Measurements from ENCODE around the gene CDK13.
A peak's percentile ranks its signal among the peaks of the same experiment; 100 is the strongest.
"Not testable (repeated sequence)": the region's sequence is repeated elsewhere in the genome, so short reads cannot be mapped to it uniquely, and the experiment has no call there.

The CDK13 gene

DNA sequence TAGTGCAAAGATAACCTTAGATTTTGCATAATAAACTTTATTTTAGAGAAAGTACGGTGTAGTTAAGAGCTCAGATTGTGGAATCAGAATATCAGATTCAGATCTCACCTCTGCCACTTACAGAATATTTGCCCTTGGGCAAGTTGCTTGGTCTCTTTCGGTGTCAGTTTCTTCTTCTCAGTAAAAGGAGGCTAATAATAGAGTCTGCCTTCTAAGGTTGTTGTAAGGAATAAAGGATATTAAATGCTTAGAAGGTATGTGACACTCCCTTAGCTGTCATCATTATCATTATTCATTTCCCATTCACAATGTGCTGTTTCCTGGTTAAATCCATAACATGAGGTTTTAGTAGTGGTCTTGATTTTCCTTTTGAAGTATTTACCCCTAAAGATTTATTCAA lies 142.1 kb downstream of the CDK13 start:
- peaks cover 81% of the 10 kb centered on the region for H3K36me3 Mint-ChIP-seq (ENCODE audit: low read depth)
- no peak overlapping the region for H3K4me3 Mint-ChIP-seq
- H3K9me3 Mint-ChIP-seq, result no peaks in the 10 kb centered on the region
- no peak for DNase-seq
- no peak overlapping the region for H3K27ac Mint-ChIP-seq
- peaks cover 17% of the 10 kb centered on the region for H3K4me1 Mint-ChIP-seq (ENCODE audit: low read depth)
- H3K27me3 Mint-ChIP-seq, result no peaks in the 10 kb centered on the region

DNA sequence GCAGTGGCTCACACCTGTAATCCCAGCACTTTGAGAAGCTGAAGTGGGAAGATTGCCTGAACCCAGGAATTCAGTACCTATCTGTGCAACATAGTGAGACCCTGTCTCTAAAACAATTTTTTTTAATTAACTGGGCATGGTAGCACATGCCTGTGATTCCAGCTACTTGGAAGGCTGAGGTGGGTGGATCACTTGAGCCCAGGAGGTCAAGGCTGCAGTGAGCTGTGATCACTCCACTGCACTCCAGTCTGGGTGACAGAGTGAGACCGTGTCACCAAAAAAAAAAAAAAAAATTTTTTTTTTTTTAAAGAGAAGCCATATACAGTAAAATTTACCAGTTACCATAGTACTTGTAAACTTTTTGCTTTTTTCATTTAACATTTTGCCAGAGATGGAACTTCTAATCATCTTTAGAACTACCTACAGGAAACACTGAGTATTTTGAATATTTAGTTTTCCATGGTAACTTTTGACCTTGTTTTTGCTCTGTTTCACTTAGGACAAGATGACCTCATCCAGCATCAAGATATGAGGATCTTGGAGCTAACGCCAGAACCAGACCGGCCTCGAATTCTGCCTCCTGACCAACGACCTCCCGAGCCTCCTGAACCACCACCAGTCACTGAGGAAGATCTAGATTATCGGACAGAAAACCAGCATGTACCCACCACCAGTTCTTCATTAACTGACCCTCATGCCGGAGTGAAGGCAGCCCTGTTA lies 143.7 kb downstream of the CDK13 start:
- peaks cover 19% of the 10 kb centered on the region for H3K4me1 Mint-ChIP-seq (ENCODE audit: low read depth)
- H3K27ac Mint-ChIP-seq, result peak overlapping the region; percentile 35
- no peaks in the 10 kb centered on the region for H3K9me3 Mint-ChIP-seq
- H3K36me3 Mint-ChIP-seq (ENCODE audit: low read depth), result peaks cover 78% of the 10 kb centered on the region
- no peak overlapping the region for H3K4me3 Mint-ChIP-seq
- no peak for DNase-seq
- H3K27me3 Mint-ChIP-seq, result no peaks in the 10 kb centered on the region

DNA sequence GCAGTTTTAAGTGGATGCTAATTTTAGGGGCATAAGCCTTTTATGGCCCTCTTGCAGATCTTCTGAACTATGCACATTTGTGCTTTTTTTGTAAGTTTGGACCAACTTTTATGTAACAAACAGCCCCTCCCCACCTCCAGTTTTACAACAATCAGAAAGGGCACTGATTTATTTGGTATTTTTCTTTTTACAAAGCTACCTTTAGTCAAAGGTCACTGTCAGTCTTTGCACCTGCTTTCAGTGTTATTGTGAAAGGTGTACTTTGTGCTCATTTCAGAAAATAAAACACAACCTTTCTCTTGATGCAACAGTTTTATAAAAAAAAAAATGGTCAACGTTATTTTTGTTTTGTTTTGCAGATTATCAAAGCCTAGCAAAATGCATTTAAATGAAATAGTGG lies 145.2 kb downstream of the CDK13 start:
- H3K36me3 Mint-ChIP-seq (ENCODE audit: low read depth), result peaks cover 72% of the 10 kb centered on the region
- H3K4me1 Mint-ChIP-seq (ENCODE audit: low read depth), result peaks cover 12% of the 10 kb centered on the region
- H3K4me3 Mint-ChIP-seq, result no peak overlapping the region
- no peaks in the 10 kb centered on the region for H3K9me3 Mint-ChIP-seq
- no peak overlapping the region for H3K27ac Mint-ChIP-seq
- H3K27me3 Mint-ChIP-seq, result no peaks in the 10 kb centered on the region
- DNase-seq, result no peak

DNA sequence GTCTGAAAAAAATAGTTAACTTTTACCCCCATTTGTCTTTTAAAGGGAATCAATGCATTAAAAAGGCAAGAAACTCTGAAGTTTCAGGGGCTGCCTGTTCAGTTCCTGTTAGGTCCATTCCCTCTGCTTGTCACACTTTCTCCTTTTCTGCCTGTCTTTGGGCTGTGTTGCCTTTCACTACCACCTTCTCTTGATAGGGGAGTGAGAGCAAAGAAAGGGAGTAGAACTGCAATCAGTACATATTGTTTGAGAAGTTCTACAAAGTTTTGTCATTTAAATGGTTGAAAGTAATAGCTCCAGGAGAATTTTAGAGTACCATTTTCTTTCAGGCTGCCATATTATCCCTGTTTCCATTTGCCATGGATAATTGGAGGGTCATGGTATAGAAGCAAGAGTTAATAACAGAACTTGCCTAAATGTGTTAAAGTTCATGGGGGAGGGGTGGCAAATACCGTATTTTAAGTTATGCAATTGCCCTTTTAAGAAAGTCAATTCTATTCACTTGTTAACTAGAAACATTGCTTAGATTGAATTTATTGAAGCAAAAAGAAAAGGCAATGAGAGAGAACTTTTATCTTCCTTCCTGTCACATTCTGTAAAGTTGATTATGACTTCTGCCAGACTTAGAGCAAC lies 145.8 kb downstream of the CDK13 start:
- H3K4me3 Mint-ChIP-seq, result no peak overlapping the region
- peaks cover 12% of the 10 kb centered on the region for H3K4me1 Mint-ChIP-seq (ENCODE audit: low read depth)
- peaks cover 69% of the 10 kb centered on the region for H3K36me3 Mint-ChIP-seq (ENCODE audit: low read depth)
- no peaks in the 10 kb centered on the region for H3K27me3 Mint-ChIP-seq
- peak overlapping the region; percentile 69 for H3K27ac Mint-ChIP-seq
- DNase-seq, result no peak
- H3K9me3 Mint-ChIP-seq, result no peaks in the 10 kb centered on the region

DNA sequence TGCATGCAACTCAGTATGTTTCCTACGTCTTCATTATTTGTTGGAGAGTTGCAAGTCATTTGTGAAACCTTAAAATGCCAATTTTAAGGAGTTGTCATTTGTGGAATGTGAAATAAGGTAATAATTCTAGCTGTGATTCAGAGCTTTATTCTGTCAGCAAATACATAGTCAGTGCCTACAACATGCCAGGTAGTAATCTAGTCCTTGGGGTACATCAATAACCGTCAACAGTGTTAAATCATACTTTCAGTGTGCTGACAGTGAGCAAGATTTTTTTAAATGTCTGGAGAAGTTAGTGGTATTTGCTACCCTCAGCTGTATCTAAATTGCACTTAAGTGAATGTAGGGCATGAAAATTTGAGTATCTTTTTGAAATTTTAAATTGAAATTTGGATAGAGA lies 147.7 kb downstream of the CDK13 start:
- Mint-ChIP-seq H3K9me3 (no peaks in the 10 kb centered on the region), H3K4me3 (no peak overlapping the region), H3K27me3 (no peaks in the 10 kb centered on the region), H3K4me1 (ENCODE audit: low read depth) (peaks cover 12% of the 10 kb centered on the region), H3K36me3 (ENCODE audit: low read depth) (peaks cover 52% of the 10 kb centered on the region), H3K27ac (no peak overlapping the region)
- no peak for DNase-seq

DNA sequence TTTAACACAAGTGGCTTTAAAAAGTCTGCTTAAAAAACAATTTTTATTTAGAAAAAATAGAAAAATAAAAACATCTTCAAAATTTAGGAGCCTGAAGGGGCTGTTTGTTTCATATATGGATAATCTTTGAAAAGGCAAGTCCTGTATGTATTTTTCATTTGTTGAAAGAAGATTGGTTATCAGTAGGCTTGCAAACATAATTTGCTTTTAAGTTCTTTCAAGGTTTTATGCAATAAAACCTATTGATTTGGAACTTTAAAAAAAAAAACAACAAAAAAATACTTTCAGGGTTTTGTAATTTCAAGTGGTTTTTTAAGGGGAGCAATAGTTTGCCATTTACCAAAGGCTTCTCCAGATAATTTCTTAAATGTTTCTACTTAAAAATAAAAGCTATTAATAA lies 148.8 kb downstream of the CDK13 start:
- H3K4me3 Mint-ChIP-seq, result no peak overlapping the region
- peaks cover 46% of the 10 kb centered on the region for H3K36me3 Mint-ChIP-seq (ENCODE audit: low read depth)
- no peaks in the 10 kb centered on the region for H3K27me3 Mint-ChIP-seq
- no peaks in the 10 kb centered on the region for H3K9me3 Mint-ChIP-seq
- H3K4me1 Mint-ChIP-seq (ENCODE audit: low read depth), result peaks cover 12% of the 10 kb centered on the region
- H3K27ac Mint-ChIP-seq, result no peak overlapping the region
- DNase-seq, result no peak

DNA sequence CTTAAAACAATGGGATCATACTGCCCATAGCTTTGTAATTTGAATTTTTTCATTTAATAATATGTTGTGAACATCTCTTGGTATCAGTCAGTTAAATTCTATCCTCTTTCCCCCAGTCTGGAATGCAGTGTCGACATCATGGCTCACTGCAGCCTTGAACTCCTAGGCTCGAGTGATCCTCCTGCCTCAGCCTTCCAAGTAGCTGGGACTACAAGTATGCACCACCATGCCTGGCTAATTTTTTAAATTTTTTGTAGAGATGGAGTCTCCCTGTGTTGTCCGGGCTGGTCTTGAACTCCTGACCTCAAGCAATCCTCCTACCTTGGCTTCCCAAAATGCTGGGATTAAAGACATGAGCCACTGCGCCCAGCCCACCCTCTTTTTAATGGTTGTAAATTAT lies 149.8 kb downstream of the CDK13 start:
- no peaks in the 10 kb centered on the region for H3K27me3 Mint-ChIP-seq
- DNase-seq, result no peak
- H3K36me3 Mint-ChIP-seq (ENCODE audit: low read depth), result peaks cover 36% of the 10 kb centered on the region
- H3K4me1 Mint-ChIP-seq (ENCODE audit: low read depth), result peaks cover 9% of the 10 kb centered on the region
- H3K9me3 Mint-ChIP-seq, result no peaks in the 10 kb centered on the region
- no peak overlapping the region for H3K27ac Mint-ChIP-seq
- no peak overlapping the region for H3K4me3 Mint-ChIP-seq

DNA sequence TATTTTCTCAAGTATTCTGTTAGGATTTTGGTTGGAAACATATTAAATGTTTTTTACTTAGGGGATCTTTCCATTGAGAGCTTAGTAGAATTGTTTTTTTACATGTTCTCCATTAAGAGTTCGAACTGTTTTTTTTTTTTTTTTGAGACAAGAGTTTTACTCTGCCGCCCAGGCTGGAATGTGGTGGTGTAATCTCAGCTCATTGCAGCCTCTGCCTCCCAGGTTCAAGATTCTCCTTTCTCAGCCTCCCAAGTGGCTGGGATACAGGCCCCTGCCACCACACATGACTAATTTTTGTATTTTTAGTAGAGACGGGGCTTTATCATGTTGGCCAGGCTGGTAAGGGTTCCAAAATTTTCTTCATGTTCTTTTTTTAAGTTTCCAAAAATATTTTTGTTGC lies 151.1 kb downstream of the CDK13 start:
- no peak for DNase-seq
- no peak overlapping the region for H3K4me3 Mint-ChIP-seq
- peaks cover 25% of the 10 kb centered on the region for H3K36me3 Mint-ChIP-seq (ENCODE audit: low read depth)
- no peaks in the 10 kb centered on the region for H3K9me3 Mint-ChIP-seq
- H3K4me1 Mint-ChIP-seq (ENCODE audit: low read depth), result peaks cover 3% of the 10 kb centered on the region
- no peaks in the 10 kb centered on the region for H3K27me3 Mint-ChIP-seq
- H3K27ac Mint-ChIP-seq, result no peak overlapping the region

DNA sequence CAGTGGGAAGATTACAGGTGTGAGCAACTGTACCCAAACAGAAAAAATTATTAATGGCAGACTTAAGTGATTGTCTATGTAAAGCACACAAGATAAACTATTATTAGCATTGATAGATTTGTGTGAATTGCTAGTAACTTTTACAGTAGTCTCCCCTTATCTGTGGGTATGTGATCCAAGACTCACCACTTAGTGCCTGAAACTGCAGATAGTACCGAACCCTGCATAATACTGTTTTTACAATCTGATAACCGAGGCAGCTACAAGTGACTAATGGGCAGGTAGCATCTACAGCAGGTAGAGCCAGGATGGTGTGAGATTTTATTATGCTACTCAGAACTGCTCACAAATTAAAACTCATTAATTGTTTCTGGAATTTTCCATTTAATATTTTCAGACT lies 152.8 kb downstream of the CDK13 start:
- no peaks in the 10 kb centered on the region for H3K9me3 Mint-ChIP-seq
- no peak overlapping the region for H3K27ac Mint-ChIP-seq
- H3K4me1 Mint-ChIP-seq (ENCODE audit: low read depth), result no peaks in the 10 kb centered on the region
- peaks cover 19% of the 10 kb centered on the region for H3K36me3 Mint-ChIP-seq (ENCODE audit: low read depth)
- H3K4me3 Mint-ChIP-seq, result no peak overlapping the region
- DNase-seq, result no peak
- no peaks in the 10 kb centered on the region for H3K27me3 Mint-ChIP-seq

DNA sequence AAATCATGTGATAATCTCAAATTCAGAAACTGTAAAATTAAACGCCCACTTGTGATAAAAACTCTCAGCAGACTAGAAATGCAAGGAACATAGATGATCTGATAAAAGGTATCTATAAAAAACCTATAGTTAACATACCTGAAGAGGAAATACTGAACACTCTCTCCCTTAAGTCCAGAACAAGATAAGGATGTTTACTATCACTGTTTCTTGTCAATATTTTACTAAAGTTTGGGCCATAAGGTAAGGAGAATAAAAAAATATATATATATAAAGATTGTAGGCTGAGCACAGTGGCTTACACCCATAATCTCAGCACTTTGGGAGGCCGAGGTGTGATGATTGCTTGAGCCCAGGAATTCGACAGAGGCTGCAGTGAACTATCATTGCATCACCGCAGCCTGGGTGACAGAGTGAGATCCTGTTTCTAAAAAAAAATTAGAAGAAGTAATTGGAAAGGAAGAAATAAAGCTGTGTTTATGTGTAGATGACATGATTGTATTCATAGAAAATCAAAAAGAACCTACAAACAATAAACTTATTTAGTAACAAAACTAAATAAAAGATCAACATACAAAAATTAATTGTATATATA lies 155.9 kb downstream of the CDK13 start:
- Mint-ChIP-seq H3K27ac (no peak overlapping the region), H3K27me3 (no peaks in the 10 kb centered on the region), H3K9me3 (no peaks in the 10 kb centered on the region), H3K36me3 (ENCODE audit: low read depth) (peaks cover 10% of the 10 kb centered on the region), H3K4me3 (no peak overlapping the region), H3K4me1 (ENCODE audit: low read depth) (no peaks in the 10 kb centered on the region)
- no peak for DNase-seq

DNA sequence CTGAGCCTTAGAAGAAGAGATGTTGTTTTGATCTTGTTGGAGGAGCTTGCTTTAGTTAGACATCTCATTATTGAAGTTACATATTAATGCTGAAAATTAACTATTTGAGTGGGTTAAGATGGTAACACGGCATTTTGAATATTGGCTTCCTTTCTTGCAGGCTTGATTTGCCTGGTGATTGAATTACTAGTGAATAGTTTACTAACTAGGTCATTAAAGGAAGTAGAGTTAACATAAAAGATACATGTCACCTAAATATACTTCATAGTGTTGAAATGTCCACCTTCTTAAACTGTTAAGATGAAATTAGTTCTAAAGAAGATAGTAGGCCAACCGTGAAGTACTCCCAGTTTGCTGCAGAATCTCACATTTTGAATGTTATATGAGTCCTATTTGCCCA lies 165.9 kb downstream of the CDK13 start:
- Mint-ChIP-seq H3K4me1 (ENCODE audit: low read depth) (no peaks in the 10 kb centered on the region), H3K27me3 (no peaks in the 10 kb centered on the region), H3K9me3 (no peaks in the 10 kb centered on the region), H3K4me3 (no peak overlapping the region), H3K36me3 (ENCODE audit: low read depth) (peaks cover 6% of the 10 kb centered on the region), H3K27ac (no peak overlapping the region)
- DNase-seq, result no peak

DNA sequence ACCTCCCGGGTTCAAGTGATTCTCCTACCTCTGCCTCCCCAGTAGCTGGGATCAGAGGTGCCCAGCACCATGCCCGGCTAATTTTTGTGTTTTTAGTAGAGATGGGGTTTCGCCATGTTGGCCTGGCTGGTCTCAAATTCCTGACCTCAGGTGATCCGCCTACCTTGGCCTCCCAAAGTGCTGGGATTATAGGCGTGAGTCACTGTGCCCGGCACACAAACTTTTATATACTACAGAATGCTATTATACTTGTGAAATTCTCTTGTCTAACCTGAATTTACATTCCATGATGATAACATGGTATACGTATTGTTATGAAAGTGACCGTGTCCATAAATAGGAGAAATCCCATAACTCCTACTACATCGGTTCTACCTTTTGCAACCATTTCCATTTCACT lies 167.1 kb downstream of the CDK13 start:
- H3K27me3 Mint-ChIP-seq; H3K36me3 Mint-ChIP-seq (ENCODE audit: low read depth); H3K4me1 Mint-ChIP-seq (ENCODE audit: low read depth); H3K4me3 Mint-ChIP-seq; H3K9me3 Mint-ChIP-seq; DNase-seq; H3K27ac Mint-ChIP-seq: not testable (repeated sequence)

DNA sequence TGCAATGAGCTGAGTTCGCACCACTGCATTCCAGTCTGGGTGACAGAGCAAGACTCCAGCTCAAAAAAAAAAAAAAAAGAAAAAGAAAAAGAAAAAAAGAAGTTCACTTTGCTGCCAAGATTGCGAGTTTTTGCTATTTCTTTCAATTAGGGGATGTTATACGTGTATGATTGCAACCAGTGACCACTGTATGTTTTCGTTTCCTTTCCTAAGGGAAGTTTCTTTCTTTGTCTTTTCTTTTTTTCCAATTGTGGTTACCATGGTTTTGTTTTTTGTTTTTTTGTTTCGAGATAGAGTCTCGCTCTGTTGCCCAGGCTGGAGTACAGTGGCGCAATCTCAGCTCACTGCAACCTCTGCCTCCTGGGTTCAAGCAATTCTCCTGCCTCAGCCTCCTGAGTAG lies 168.1 kb downstream of the CDK13 start:
- not testable (repeated sequence) for DNase-seq; H3K36me3 Mint-ChIP-seq (ENCODE audit: low read depth); H3K4me1 Mint-ChIP-seq (ENCODE audit: low read depth); H3K4me3 Mint-ChIP-seq; H3K9me3 Mint-ChIP-seq; H3K27ac Mint-ChIP-seq; H3K27me3 Mint-ChIP-seq

DNA sequence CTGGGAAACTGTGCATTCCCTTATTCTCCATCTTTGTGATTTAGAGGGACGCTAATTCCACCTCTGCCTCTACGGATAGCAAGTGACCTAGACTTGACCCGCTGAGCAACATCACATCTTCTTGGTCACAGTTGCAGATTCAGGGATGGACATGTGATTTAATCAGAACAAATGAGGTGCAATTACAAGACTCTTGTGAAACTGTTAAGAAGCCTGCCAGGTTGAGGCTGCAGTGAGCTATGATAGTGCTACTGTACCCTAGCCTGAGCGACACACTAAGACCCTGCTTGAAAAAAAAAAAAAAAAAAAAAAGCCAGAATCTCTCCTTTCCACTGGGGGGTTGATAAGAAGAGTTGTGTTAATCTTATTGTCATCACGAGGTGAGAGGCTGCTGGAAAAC lies 170.0 kb downstream of the CDK13 start:
- Mint-ChIP-seq H3K4me1 (ENCODE audit: low read depth) (no peaks in the 10 kb centered on the region), H3K36me3 (ENCODE audit: low read depth) (peaks cover 12% of the 10 kb centered on the region), H3K9me3 (no peaks in the 10 kb centered on the region), H3K4me3 (no peak overlapping the region), H3K27ac (no peak overlapping the region), H3K27me3 (no peaks in the 10 kb centered on the region)
- DNase-seq, result no peak

DNA sequence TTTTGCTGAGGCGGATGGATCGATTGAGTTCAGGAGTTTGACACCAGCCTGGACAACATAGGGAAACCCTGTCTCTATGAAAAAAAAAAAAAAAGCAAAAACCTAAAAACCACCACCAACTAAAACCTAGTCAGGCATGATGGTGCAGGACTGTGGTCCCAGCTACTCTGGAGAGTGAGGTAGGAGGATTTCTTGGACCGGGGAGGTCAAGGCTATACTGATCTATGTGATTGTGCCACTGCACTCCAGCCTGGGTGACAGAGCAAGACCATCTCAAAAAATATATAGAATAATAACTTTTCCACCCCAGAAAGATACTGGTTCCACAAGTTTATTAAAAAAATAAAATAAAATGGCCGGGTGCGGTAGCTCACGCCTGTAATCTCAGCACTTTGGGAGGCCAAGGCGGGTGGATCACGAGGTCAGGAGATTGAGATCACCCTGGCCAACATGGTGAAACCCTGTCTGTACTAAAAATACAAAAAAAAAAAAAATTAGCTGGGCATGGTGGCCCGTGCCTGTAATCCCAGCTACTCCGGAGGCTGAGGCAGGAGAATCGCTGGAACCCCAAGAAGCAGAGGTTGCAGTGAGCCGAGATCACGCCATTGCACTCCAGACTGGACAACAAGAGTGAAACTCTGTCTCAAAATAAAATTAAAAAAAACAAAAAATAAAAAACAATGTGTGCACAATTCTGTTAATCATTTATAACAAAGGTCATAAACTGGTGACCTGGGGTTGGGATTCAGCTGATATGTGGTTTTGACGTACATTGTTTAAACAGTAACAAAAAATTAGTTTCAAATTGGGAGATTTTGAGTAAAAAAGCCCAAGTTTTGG lies 172.3 kb downstream of the CDK13 start:
- H3K4me1 Mint-ChIP-seq (ENCODE audit: low read depth); H3K4me3 Mint-ChIP-seq; H3K27me3 Mint-ChIP-seq; DNase-seq; H3K9me3 Mint-ChIP-seq; H3K27ac Mint-ChIP-seq: not testable (repeated sequence)
- H3K36me3 Mint-ChIP-seq (ENCODE audit: low read depth), result peaks cover 19% of the 10 kb centered on the region

Data from activated T-cell treated with anti-CD3 and anti-CD28 coated beads, Interleukin-2, amount 50 U/mL, for 24 hours (primary cell).